AG09309 (cell line): Measurements from ENCODE around the gene OXER1.

ENCODE experiments used
- DNase-seq: peaks from one replicate; pipeline ENCODE4 v3.0.0-alpha.2; 2010; ENCODE audit warnings: low read depth
- H3K4me3 ChIP-seq: 2 replicates; pipeline ENCODE4 v1.5.1; 2011; ENCODE audit warnings: mild to moderate bottlenecking, low read depth, low read length, moderate library complexity; ENCODE audit not compliant: control insufficient read depth
- TF ChIP-seq, protein P1 (sequence below): IDR thresholded peaks from 2 replicates; pipeline ENCODE4 v1.5.1; 2011; ENCODE audit warnings: mild to moderate bottlenecking, low read depth, low read length, inconsistent platforms; ENCODE audit not compliant: insufficient read depth, control insufficient read depth; ENCODE audit errors: missing control alignments

The OXER1 gene

DNA sequence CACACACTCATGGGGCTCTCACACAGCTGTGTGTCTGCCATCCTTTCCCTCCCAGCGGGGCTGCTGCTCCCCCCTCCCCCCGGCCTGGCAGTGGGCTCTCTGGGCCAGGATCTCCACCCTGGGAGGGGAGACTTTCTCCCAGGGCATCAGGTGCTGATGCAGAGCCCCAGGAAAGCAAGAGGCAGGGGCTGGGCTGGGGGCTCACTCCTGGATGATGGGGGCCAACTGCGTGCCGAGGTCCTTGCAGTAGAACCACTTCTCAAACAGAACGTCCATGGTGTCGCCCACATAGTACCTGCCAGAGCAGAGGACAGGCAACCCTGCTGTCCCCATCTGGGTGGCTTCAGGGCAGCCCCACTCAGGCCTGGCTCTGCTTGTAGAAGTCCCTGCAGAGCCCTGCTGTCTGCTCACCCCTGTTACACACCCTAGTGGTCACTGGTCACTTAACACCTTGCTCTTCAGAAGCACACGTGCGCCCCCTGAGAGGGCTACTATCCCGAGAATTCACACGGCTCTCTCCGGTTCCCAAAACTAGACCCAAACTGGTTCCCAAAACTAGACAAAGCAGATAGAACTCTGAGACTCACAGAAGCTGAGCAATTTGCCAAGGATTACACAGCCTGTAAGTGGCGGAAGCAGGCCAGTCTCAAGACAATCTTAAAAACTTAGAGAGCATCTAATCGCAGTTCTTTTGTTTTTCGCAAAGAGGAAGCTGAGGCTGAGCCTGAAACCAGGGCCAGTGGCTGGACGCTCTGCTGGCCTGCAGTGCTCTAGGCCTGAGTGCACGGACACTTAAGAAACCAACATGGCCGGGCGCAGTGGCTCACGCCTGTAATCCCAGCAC lies 6.6 kb upstream of the OXER1 start:
- TF ChIP-seq, protein P1, sequence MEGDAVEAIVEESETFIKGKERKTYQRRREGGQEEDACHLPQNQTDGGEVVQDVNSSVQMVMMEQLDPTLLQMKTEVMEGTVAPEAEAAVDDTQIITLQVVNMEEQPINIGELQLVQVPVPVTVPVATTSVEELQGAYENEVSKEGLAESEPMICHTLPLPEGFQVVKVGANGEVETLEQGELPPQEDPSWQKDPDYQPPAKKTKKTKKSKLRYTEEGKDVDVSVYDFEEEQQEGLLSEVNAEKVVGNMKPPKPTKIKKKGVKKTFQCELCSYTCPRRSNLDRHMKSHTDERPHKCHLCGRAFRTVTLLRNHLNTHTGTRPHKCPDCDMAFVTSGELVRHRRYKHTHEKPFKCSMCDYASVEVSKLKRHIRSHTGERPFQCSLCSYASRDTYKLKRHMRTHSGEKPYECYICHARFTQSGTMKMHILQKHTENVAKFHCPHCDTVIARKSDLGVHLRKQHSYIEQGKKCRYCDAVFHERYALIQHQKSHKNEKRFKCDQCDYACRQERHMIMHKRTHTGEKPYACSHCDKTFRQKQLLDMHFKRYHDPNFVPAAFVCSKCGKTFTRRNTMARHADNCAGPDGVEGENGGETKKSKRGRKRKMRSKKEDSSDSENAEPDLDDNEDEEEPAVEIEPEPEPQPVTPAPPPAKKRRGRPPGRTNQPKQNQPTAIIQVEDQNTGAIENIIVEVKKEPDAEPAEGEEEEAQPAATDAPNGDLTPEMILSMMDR, result peak; percentile 56
- no peak for DNase-seq
- H3K4me3 ChIP-seq, result no peak overlapping the region

DNA sequence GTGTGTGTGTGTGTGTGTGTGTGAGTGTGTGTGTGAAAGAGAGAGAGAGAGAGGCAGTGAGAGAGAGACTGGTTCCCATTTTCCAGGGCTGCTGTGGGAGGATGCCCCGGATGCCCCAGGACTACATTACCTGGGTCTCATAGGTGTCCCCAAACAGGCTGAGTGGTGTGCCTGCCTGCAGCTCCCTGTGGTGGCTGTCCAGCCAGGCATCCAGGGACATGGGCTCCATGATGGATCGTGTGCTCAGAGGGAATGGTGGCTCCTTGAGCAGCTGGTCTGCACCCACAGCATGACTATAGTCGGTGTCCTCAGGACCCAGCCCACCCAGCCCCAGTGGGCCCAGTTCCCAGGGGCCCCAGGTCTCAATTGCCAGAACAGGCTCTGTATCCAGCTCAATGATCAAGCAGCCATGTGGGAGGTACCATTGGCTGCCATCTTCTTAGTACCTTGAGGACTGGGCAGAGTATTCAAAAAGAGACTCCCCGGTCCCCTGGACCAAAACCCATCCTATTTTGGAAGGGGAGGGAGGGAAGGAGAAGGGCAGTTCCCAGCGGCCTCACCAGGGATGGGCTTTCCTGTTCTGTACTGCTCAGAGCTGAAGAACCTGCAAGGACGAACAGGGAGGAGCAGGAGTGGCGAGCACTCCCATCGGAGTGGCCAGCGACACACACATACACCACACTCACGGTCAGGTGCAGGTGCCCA lies 5.8 kb upstream of the OXER1 start:
- no peak overlapping the region for H3K4me3 ChIP-seq
- no peak for DNase-seq
- TF ChIP-seq, protein P1, result no peak

DNA sequence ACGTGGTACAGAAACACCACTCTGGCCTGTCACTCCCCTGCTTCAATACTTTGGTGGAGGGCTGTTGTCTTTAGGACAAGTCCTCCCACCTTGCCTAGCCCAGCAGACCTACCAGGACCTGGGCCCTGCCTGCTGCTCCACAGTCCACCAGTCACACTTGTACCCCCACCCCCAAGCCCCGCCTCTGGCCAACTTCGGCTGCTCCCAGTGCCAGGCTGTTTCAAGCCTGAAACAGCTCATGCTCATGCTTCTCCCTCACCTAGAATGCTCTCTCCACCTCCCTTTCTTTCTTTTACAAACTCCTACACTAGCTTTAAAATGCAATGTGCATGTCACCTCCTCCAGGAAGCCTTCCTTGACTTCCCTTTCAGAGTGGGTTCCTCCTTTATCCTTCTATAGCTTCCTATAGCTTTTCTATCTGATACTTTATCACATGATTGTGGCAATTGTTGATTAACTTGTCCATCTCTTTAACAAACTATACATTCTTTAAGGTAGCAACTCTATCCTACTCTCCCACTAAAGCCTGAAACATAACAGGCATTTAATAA lies 4.8 kb upstream of the OXER1 start:
- no peak overlapping the region for H3K4me3 ChIP-seq
- no peak for DNase-seq
- TF ChIP-seq, protein P1, result no peak

DNA sequence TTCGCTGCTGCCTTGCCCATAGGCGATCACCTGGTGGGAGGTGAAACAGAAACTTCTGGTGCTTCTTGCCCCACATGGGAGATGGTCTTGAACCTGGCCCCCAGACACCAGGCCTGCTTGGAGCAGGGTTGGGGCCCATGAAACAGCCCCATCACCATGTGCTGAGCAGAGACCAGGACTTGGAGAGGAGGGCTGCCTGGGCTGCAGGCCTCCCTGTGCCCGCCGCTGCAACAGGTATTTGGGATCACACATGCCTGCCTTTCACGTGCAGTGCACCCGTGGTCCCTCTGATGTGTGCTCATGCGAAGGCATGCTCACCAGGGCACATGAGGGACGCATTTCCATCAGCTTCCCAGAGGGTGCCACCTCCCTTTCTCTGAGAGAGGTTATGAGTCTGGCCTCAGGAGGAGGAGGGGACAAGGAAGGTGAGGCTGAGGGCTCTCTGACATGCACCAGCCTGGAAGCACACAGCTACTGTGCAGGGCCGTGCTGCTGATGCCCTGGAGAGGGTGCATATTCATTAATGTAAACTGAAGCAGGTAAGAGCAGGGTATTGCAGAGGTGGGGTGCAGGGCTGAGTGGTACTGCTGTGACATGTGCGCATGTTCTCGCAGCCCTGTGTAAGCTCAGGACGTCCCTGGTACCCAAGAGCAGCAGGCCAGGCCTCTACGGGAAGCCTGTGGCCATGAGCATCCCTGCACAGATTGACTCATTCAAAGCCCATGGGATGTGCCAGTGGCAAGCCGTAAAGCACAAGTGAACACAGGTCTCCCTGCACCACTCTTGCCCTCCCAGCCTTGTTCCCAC lies 4.2 kb upstream of the OXER1 start:
- no peak for DNase-seq
- no peak overlapping the region for H3K4me3 ChIP-seq
- TF ChIP-seq, protein P1, result no peak

DNA sequence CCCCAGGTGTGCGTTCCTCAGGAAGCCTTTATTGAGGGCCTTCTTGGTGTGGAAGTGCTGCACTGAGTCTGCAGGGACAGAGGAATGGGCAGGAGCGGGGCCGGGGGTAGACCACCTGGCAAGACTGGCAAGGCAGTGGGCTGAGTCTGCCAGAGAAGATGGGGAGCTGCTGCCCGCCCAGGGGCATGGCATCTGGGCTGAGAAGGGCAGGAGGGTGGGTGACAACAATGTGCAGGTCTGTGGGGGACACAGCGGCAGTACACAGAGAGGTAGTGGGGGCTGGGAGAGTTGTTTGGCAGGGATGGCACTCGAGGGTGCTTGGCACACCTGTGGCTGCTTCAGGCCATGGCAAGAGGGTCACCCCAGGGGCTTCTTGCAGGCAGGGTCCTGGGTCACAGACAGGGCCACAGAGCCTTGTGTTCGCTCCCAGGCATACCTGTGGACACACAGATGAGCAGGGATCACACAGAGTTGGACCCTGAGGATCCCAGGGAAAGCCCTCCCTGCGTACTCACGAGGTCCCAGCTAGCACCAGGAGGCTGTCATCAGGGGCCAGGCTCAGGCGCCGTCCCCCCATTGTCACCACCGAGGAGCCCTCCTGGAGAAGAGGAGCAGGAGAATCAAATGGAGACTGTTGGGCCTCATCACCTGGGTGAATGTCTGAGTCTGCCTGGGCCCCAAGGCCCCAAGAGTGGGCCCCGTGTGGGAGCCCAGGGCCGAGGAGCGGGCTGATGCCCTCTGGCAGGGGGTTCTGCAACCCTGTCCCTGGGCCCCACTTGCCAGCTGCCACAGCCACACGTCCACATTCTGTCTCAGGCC lies 3.4 kb upstream of the OXER1 start:
- H3K4me3 ChIP-seq, result no peak overlapping the region
- TF ChIP-seq, protein P1, result no peak
- DNase-seq, result no peak
